AG04450 (cell line): ENCODE data around the gene C10orf143. TPM values are rescaled to one million over a fixed set of nuclear protein-coding genes. Genes with fewer than 3 reads are reported as not detected.

Source experiments
- CTCF ChIA-PET: fragments of 300-600, 350-600 bp; formaldehyde crosslinking; extraction: SDS; loops from one replicate; lab custom pipeline; 2022; ENCODE audit warnings: antibody characterized with exemption, inconsistent platforms; lab: Charles Lee
- POLR2A ChIA-PET: fragments of 350-600 bp; formaldehyde crosslinking; extraction: SDS; loops from one replicate; lab custom pipeline; 2021; ENCODE audit warnings: antibody characterized with exemption, inconsistent platforms; lab: Yijun Ruan, JAX
- DNase-seq: peaks from one replicate; pipeline ENCODE4 v3.0.0-alpha.2; 2011; ENCODE audit warnings: low read depth, low spot score
- H3K27ac ChIP-seq: one replicate; pipeline ENCODE4 v1.5.1; 2012; ENCODE audit warnings: low read depth, low read length, control low read depth
- H3K27me3 ChIP-seq: one replicate; pipeline ENCODE4 v1.6.0; 2012; ENCODE audit warnings: low read length; ENCODE audit not compliant: control insufficient read depth, insufficient read depth
- H3K4me3 ChIP-seq: 2 replicates; pipeline ENCODE4 v1.5.1; 2011; ENCODE audit warnings: mild to moderate bottlenecking, low read depth, low read length, control low read depth
- H3K9me3 ChIP-seq: 2 replicates; pipeline ENCODE4 v1.5.1; 2012; ENCODE audit warnings: low read length; ENCODE audit not compliant: control insufficient read depth, insufficient read depth
- polyA plus RNA-seq: library from polyadenylated mRNA; depleted of rRNA; stranded (reverse); fragments of >200 nt; gene quantifications from 2 replicates; pipeline ENCODE4 v1.2.3, GENCODE V29; 2011
- TF ChIP-seq, protein P1 (sequence below): IDR thresholded peaks from 2 replicates; pipeline ENCODE4 v1.5.1; 2011; ENCODE audit warnings: low read depth, low read length, control low read depth, inconsistent platforms

The C10orf143 gene
- polyA plus RNA-seq, 1 experiment: 1.9 TPM

DNA sequence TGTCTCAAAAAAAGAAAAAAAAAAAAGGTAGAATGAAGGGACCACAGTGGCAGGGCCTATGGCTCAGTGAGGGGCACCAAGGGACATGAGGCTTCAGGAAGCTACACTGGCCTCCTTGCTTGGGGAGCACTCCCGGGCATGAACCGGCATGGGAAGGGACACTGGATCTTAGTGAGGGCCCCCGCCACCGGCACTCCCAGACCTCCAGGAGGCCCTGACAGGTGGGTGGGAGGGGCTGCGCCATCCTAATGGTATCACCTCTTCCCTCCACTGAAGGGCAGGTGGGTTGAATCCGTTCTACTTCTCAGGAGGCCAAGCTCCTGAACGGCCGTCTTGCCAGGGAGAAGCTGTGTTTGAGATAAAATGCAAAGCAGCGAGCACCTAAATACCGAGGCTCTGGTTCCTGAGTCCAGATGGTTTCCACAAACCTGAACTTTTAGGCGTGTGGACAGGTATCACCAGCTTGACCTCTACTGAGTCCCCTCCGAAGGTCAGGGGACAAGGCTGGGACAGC lies 69.8 kb downstream of the C10orf143 start:
- ChIA-PET POLR2A (no interaction called here), CTCF (no interaction called here)
- TF ChIP-seq, protein P1, sequence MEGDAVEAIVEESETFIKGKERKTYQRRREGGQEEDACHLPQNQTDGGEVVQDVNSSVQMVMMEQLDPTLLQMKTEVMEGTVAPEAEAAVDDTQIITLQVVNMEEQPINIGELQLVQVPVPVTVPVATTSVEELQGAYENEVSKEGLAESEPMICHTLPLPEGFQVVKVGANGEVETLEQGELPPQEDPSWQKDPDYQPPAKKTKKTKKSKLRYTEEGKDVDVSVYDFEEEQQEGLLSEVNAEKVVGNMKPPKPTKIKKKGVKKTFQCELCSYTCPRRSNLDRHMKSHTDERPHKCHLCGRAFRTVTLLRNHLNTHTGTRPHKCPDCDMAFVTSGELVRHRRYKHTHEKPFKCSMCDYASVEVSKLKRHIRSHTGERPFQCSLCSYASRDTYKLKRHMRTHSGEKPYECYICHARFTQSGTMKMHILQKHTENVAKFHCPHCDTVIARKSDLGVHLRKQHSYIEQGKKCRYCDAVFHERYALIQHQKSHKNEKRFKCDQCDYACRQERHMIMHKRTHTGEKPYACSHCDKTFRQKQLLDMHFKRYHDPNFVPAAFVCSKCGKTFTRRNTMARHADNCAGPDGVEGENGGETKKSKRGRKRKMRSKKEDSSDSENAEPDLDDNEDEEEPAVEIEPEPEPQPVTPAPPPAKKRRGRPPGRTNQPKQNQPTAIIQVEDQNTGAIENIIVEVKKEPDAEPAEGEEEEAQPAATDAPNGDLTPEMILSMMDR: no peak

DNA sequence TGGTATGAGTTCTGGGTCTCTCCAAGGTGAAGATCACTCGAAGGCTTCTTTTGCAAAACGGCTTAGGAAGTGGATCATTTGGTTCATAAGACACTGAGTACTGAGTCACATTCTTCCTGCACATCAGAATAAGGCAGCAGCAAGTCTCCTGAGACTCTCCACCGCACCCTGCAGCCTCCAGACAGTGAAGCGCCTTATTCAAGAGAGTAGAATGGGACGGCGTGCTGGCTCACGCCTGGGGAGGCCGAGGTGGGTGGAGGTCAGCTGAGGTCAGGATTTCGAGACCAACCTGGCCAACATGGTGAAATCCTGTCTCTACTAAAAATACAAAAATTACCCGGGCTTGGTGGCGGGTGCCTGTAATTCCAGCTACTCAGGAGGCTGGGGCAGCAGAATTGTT lies 70.3 kb downstream of the C10orf143 start:
- POLR2A ChIA-PET: no interaction called here
- no peak overlapping the region for H3K4me3 ChIP-seq
- H3K27me3 ChIP-seq: no peaks in the 10 kb centered on the region
- no peak for DNase-seq
- TF ChIP-seq, protein P1: no peak
- H3K27ac ChIP-seq: no peak overlapping the region
- peaks cover 6% of the 10 kb centered on the region; the same call in 1 of the 2 replicates for H3K9me3 ChIP-seq
- CTCF ChIA-PET: no interaction called here

More for the DNA sequence above, 69.8 kb downstream of the C10orf143 start:
- Histone ChIP-seq H3K9me3 (peaks cover 11% of the 10 kb centered on the region; the same call in 1 of the 2 replicates), H3K27me3 (no peaks in the 10 kb centered on the region), H3K4me3 (no peak overlapping the region), H3K27ac (no peak overlapping the region)
- DNase-seq: no peak

DNA sequence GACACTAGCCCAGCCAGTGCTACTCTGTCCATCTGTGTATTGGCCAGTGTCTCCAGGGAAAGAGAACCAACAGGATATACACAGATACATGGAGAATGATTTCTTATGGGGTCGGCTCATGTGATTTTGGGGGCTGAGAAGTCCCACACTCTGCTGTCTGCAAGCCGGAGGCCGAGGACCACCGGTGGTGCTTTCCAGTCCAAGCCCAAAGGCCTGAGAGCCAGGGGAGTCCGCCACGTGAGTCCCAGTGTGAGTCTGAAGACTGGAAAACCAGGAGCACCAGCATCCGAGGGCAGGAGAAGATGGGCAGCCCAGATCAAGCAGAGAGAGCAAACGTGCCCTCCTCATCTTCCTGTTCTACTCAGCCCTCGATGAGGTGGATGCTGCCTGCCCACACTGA lies 71.5 kb downstream of the C10orf143 start:
- Histone ChIP-seq H3K27me3 (no peaks in the 10 kb centered on the region), H3K27ac (no peak overlapping the region), H3K4me3 (no peak overlapping the region), H3K9me3 (no peaks in the 10 kb centered on the region; the same call in 1 of the 2 replicates)
- ChIA-PET POLR2A (no interaction called here), CTCF (no interaction called here)
- DNase-seq: no peak
- TF ChIP-seq, protein P1: no peak

DNA sequence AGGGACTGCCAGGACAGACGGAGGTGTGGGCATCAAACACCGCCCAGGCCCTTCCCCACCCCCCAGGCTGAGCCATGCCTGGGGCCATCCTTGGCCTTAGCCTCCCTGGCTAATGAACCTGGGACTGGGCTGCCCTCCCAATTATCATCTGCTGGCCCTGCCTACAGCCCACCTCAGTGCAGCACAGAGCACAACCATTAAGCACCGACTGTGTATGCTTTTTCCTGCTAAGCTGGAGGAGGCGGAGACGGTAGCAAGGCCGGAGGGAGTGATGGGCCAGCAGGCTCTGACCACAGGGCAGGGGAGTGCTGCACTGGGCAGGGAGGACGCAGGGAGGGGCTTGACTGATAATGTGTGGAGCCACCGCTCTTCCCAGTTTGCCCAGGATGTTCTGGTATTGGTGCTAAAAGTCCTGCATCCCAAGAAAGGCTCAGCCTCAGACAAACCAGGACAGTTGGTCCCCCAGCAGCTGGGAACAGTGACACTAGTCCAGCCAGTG lies 72.0 kb downstream of the C10orf143 start:
- no peak for DNase-seq
- POLR2A ChIA-PET: no interaction called here
- TF ChIP-seq, protein P1: no peak
- Histone ChIP-seq H3K27ac (no peak overlapping the region), H3K4me3 (no peak overlapping the region), H3K9me3 (no peaks in the 10 kb centered on the region; the same call in 1 of the 2 replicates), H3K27me3 (no peaks in the 10 kb centered on the region)
- CTCF ChIA-PET: no interaction called here

DNA sequence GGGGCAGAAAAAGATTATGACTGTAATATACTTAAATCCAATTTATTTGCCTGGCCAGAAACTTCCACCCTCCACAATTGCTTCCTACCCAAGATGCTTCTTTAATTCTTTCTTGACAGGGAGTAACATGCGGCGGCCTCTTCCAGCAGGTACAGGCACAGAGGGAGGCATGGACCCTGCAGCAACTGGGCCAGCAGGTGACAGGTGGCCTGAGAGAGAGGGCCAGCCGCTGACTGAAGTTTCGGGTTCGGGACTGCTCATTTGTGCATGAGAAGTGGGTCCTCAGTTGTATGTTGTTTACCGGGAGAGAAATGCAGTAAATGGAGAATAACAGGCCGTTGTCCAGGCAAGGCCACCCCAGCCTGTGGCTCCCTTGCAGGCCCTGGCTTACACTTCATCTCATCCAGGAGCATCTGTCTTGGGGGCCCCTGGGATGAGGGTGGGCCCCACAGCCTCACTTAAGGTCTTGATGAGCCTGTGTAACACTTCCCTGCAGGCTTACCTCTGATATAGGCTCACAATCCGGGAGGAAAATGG lies 72.5 kb downstream of the C10orf143 start:
- TF ChIP-seq, protein P1: no peak
- ChIA-PET POLR2A (no interaction called here), CTCF (interaction anchor here (0.6 kb wide), 1 partner anchor 46 kb away, joined by 3 read pairs; no protein-coding TSS in a partner anchor)
- no peak overlapping the region for H3K27ac ChIP-seq
- DNase-seq: no peak
- no peaks in the 10 kb centered on the region for H3K27me3 ChIP-seq
- no peak overlapping the region for H3K4me3 ChIP-seq
- no peaks in the 10 kb centered on the region; the same call in 1 of the 2 replicates for H3K9me3 ChIP-seq
